ENCODE data around the gene FAHD2A.
A peak's percentile ranks its signal among the peaks of the same experiment; 100 is the strongest.

FAHD2A gene

DNA sequence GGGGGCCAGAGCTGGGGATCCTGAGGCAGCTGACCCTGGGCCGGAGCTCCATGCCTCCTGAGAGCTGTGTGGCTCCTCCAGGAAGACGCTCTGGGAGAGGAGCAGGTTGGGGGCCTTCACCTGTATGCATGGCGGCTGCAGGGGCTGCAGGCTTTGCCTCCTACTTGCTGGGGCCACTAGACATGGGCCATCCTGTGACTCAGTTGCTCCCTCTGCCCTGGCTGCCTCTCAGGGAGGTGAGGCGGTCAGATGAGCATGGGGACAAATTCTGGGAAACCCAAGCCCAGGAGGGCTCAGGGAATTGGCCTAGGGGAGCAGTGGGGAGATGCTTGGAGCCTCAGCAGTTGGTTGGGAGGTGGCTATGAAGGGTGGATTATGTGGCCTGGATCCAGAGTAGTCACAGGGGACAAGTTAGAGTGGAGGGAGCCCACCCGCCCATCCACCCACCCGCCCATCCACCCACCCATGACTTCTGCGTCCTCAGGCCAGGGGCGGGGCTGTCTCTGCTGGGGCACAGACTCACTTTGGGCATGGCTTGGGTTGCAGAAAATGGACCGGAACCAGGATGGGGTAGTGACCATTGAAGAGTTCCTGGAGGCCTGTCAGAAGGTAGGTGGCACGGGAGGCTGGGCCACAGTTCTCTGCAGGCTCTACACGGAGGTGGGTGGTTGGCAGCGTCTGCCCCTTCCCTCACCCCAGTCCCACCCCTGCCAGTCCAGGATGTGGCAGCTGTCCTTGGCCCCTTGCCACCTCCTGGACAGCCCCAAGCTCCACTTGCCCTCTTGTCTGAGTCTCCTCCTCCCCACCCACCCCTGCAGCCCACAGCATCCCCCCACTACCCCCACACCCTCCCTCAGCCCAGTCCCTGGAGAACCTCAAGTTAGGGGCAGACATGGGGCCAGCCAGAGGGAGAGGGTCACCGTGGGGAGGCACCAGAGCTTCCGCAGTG, 19.5 kb upstream of the FAHD2A start:
- no peak overlapping the region for H3K27ac ChIP-seq (ENCODE audit: low read depth, low read length)

DNA sequence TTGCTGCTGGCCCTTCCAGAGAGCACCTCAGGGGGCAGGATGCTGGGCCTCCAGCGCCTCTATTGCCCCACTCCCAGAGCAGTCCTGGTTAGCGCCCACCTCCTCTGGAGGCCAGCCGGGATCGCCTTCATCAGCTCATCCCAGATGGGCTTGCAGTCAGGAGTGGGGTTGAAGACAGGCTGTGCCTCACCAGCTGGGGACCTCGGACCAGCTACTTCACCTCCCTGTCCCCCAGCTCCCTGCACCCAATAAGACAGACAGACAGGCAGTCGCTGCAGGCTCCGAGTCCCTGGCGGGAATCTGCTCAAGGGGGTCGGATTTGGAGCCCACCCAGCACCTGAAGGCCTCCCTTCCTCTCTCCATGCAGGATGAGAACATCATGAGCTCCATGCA, 18.9 kb upstream of the FAHD2A start:
- Histone ChIP-seq H3K9ac (ENCODE audit: low read length in 5 of 5) (no peak overlapping the region), H3K27ac (ENCODE audit: low read depth, low read length) (no peak overlapping the region), H3K9me3 (ENCODE audit: control insufficient read depth in 5 of 5, low read length in 5 of 5) (no peaks in the 10 kb centered on the region), H3K4me1 (ENCODE audit: control insufficient read depth in 5 of 5, insufficient read depth in 5 of 5, low read length in 5 of 5) (peaks cover 0 to 7% (median 6%) of the 10 kb centered on the region in 5 donors), H3K36me3 (ENCODE audit: control insufficient read depth in 5 of 5, insufficient read depth in 5 of 5, low read length in 5 of 5) (no peaks in the 10 kb centered on the region), H3K4me3 (ENCODE audit: low read depth in 1 of 5, low read length in 5 of 5) (no peak overlapping the region), H3K27me3 (ENCODE audit: control insufficient read depth in 5 of 5, insufficient read depth in 4 of 5, low read length in 5 of 5) (peaks cover 0 to 21% (median 12%) of the 10 kb centered on the region in 5 donors)

More for the DNA sequence above, 19.5 kb upstream of the FAHD2A start:
- Histone ChIP-seq H3K9ac (ENCODE audit: low read length in 5 of 5) (no peak overlapping the region), H3K27me3 (ENCODE audit: control insufficient read depth in 5 of 5, insufficient read depth in 4 of 5, low read length in 5 of 5) (peaks cover 0 to 18% (median 12%) of the 10 kb centered on the region in 5 donors), H3K9me3 (ENCODE audit: control insufficient read depth in 5 of 5, low read length in 5 of 5) (no peaks in the 10 kb centered on the region), H3K4me1 (ENCODE audit: control insufficient read depth in 5 of 5, insufficient read depth in 5 of 5, low read length in 5 of 5) (peaks cover 0 to 7% (median 6%) of the 10 kb centered on the region in 5 donors), H3K36me3 (ENCODE audit: control insufficient read depth in 5 of 5, insufficient read depth in 5 of 5, low read length in 5 of 5) (no peaks in the 10 kb centered on the region), H3K4me3 (ENCODE audit: low read depth in 1 of 5, low read length in 5 of 5) (no peak overlapping the region)

GRCh38 chr2:95384854-95385569, 17.5 kb upstream of the FAHD2A start:
- Histone ChIP-seq H3K4me1 (ENCODE audit: control insufficient read depth in 5 of 5, insufficient read depth in 5 of 5, low read length in 5 of 5) (peaks cover 0 to 17% (median 15%) of the 10 kb centered on the region in 5 donors), H3K36me3 (ENCODE audit: control insufficient read depth in 5 of 5, insufficient read depth in 5 of 5, low read length in 5 of 5) (no peaks in the 10 kb centered on the region), H3K4me3 (ENCODE audit: low read depth in 1 of 5, low read length in 5 of 5) (no peak overlapping the region), H3K9ac (ENCODE audit: low read length in 5 of 5) (no peak overlapping the region), H3K27me3 (ENCODE audit: control insufficient read depth in 5 of 5, insufficient read depth in 4 of 5, low read length in 5 of 5) (peaks cover 0 to 21% (median 12%) of the 10 kb centered on the region in 5 donors), H3K9me3 (ENCODE audit: control insufficient read depth in 5 of 5, low read length in 5 of 5) (no peaks in the 10 kb centered on the region), H3K27ac (ENCODE audit: low read depth, low read length) (no peak overlapping the region)

GRCh38 chr2:95385570-95385984, 16.9 kb upstream of the FAHD2A start:
- no peaks in the 10 kb centered on the region for H3K9me3 ChIP-seq (ENCODE audit: control insufficient read depth in 5 of 5, low read length in 5 of 5)
- H3K4me1 ChIP-seq (ENCODE audit: control insufficient read depth in 5 of 5, insufficient read depth in 5 of 5, low read length in 5 of 5): peaks cover 0 to 17% (median 15%) of the 10 kb centered on the region in 5 donors
- H3K27me3 ChIP-seq (ENCODE audit: control insufficient read depth in 5 of 5, insufficient read depth in 4 of 5, low read length in 5 of 5): peaks cover 0 to 21% (median 12%) of the 10 kb centered on the region in 5 donors
- no peak overlapping the region for H3K9ac ChIP-seq (ENCODE audit: low read length in 5 of 5)
- no peak overlapping the region for H3K4me3 ChIP-seq (ENCODE audit: low read depth in 1 of 5, low read length in 5 of 5)
- no peaks in the 10 kb centered on the region for H3K36me3 ChIP-seq (ENCODE audit: control insufficient read depth in 5 of 5, insufficient read depth in 5 of 5, low read length in 5 of 5)
- H3K27ac ChIP-seq (ENCODE audit: low read depth, low read length): no peak overlapping the region

GRCh38 chr2:95386031-95386430, 16.5 kb upstream of the FAHD2A start:
- Histone ChIP-seq H3K27me3 (ENCODE audit: control insufficient read depth in 5 of 5, insufficient read depth in 4 of 5, low read length in 5 of 5) (peaks cover 0 to 21% (median 12%) of the 10 kb centered on the region in 5 donors), H3K27ac (ENCODE audit: low read depth, low read length) (no peak overlapping the region), H3K9me3 (ENCODE audit: control insufficient read depth in 5 of 5, low read length in 5 of 5) (no peaks in the 10 kb centered on the region), H3K4me1 (ENCODE audit: control insufficient read depth in 5 of 5, insufficient read depth in 5 of 5, low read length in 5 of 5) (peaks cover 0 to 17% (median 15%) of the 10 kb centered on the region in 5 donors), H3K4me3 (ENCODE audit: low read depth in 1 of 5, low read length in 5 of 5) (no peak overlapping the region), H3K9ac (ENCODE audit: low read length in 5 of 5) (no peak overlapping the region), H3K36me3 (ENCODE audit: control insufficient read depth in 5 of 5, insufficient read depth in 5 of 5, low read length in 5 of 5) (no peaks in the 10 kb centered on the region)

DNA sequence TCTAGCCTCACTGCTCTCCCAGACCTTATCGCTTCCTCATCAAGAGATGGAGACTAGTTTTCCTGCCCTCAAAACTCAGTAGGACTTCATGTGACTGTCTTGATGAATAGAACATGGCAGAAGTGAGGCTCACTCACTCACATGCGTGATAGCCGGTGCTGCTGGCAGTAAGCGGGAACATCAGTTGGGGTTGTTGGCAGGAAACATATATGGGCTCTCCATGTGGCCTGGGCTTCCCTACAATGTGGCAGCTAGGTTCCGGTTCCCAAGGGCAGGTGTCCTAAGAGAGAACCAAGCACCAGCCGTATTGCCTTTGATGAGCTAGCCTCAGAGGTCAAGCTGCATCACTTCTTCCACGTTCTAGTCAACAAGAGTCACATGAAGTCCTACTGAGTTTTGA, 15.2 kb upstream of the FAHD2A start:
- Histone ChIP-seq H3K9me3 (ENCODE audit: control insufficient read depth in 5 of 5, low read length in 5 of 5) (no peaks in the 10 kb centered on the region), H3K4me1 (ENCODE audit: control insufficient read depth in 5 of 5, insufficient read depth in 5 of 5, low read length in 5 of 5) (peaks cover 0 to 23% (median 17%) of the 10 kb centered on the region in 5 donors), H3K9ac (ENCODE audit: low read length in 5 of 5) (no peak overlapping the region), H3K36me3 (ENCODE audit: control insufficient read depth in 5 of 5, insufficient read depth in 5 of 5, low read length in 5 of 5) (no peaks in the 10 kb centered on the region), H3K27me3 (ENCODE audit: control insufficient read depth in 5 of 5, insufficient read depth in 4 of 5, low read length in 5 of 5) (peaks cover 0 to 21% (median 12%) of the 10 kb centered on the region in 5 donors), H3K27ac (ENCODE audit: low read depth, low read length) (no peak overlapping the region), H3K4me3 (ENCODE audit: low read depth in 1 of 5, low read length in 5 of 5) (no peak overlapping the region)

DNA sequence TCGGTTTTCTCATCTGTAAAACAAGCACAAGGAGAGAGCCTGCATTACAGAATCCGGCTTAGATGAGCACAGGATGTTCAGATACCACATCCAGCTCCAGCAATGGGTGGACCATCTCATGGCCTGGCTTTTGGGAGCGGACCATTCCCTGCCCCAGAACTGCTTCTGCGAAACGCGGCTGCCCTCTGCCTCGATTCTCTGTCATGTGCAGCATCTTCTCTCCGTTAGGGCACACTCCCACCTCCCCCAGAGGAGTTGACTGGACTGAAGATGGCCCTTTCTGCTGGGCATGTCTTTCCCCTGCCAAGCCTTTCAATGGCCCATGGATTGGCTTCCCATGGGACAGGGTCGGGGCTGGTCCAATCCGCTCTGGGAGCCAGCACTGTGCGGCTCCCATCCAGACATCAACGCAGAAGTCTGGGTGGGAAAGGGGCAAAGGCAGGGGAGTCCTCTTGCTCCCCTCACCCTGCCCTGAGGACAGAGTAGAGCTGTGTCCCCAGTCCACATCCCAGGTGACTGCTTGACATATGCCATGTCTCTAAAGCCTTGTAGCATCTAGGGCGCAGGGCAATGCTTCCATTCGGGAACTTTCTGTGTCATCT, 14.3 kb upstream of the FAHD2A start:
- no peak overlapping the region for H3K27ac ChIP-seq (ENCODE audit: low read depth, low read length)
- H3K9ac ChIP-seq (ENCODE audit: low read length in 5 of 5): no peak overlapping the region
- no peaks in the 10 kb centered on the region for H3K36me3 ChIP-seq (ENCODE audit: control insufficient read depth in 5 of 5, insufficient read depth in 5 of 5, low read length in 5 of 5)
- no peaks in the 10 kb centered on the region for H3K9me3 ChIP-seq (ENCODE audit: control insufficient read depth in 5 of 5, low read length in 5 of 5)
- H3K4me3 ChIP-seq (ENCODE audit: low read depth in 1 of 5, low read length in 5 of 5): no peak overlapping the region
- H3K27me3 ChIP-seq (ENCODE audit: control insufficient read depth in 5 of 5, insufficient read depth in 4 of 5, low read length in 5 of 5): peaks cover 0 to 21% (median 12%) of the 10 kb centered on the region in 5 donors
- H3K4me1 ChIP-seq (ENCODE audit: control insufficient read depth in 5 of 5, insufficient read depth in 5 of 5, low read length in 5 of 5): peaks cover 0 to 24% (median 17%) of the 10 kb centered on the region in 5 donors

- H3K4me3 ChIP-seq (ENCODE audit: low read depth in 1 of 5, low read length in 5 of 5): peak overlapping the region in 2 of 5 donors; percentile 47 to 60
- H3K9me3 ChIP-seq (ENCODE audit: control insufficient read depth in 5 of 5, low read length in 5 of 5): no peaks in the 10 kb centered on the region
- H3K4me1 ChIP-seq (ENCODE audit: control insufficient read depth in 5 of 5, insufficient read depth in 5 of 5, low read length in 5 of 5): peaks cover 0 to 24% (median 17%) of the 10 kb centered on the region in 5 donors
- no peaks in the 10 kb centered on the region for H3K36me3 ChIP-seq (ENCODE audit: control insufficient read depth in 5 of 5, insufficient read depth in 5 of 5, low read length in 5 of 5)
- peak overlapping the region in 1 of 5 donors; percentile 65 for H3K9ac ChIP-seq (ENCODE audit: low read length in 5 of 5)
- peaks cover 0 to 18% (median 10%) of the 10 kb centered on the region in 5 donors for H3K27me3 ChIP-seq (ENCODE audit: control insufficient read depth in 5 of 5, insufficient read depth in 4 of 5, low read length in 5 of 5)
- H3K27ac ChIP-seq (ENCODE audit: low read depth, low read length): no peak overlapping the region
Measured at GRCh38 chr2:95388856-95389244, 13.7 kb upstream of the FAHD2A start.

DNA sequence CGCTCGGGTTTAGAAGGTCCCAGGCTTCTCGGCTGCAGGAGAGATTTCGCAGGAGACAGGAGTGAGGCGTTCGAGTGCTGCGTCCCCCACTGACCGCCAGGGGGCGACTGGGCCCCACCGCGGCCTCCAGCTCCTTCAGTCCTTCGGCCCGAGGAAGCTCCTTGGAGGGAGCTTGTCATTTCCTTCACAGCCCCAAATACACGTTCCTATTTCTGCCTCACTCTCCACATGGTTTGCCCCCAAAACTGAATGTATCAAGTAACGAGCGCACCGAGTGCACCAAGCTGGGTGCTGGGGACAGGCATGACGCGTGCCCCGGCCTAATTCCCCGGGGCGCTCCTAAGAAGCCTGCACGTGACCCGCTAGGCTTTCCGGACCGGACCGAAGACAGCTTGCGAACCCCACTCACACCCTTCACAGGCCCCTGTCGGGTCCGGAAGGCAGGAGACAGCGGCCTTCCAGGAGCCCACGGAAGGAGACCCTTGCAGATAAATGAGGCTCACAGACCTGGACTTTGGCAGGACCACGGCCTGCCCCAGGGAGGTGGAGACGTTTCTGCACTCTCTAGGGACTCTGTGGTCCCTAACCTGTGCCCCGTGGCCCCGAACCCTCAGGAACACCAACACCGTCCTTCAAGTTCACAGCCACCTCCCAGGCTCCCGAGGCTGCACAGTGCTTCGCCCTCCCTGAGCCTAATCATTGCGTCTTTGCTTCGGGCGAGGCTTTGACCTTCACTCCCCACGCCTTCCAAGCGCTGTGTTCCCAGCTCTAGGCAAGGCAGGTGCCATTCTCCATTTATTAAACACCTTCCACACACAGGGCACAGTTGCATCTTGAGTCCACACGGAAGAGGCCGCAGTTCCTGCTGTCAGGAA, 13.0 kb upstream of the FAHD2A start:
- no peaks in the 10 kb centered on the region for H3K9me3 ChIP-seq (ENCODE audit: control insufficient read depth in 5 of 5, low read length in 5 of 5)
- peaks cover 0 to 17% (median 7%) of the 10 kb centered on the region in 5 donors for H3K27me3 ChIP-seq (ENCODE audit: control insufficient read depth in 5 of 5, insufficient read depth in 4 of 5, low read length in 5 of 5)
- no peak overlapping the region for H3K27ac ChIP-seq (ENCODE audit: low read depth, low read length)
- H3K4me1 ChIP-seq (ENCODE audit: control insufficient read depth in 5 of 5, insufficient read depth in 5 of 5, low read length in 5 of 5): peaks cover 0 to 22% (median 13%) of the 10 kb centered on the region in 5 donors
- H3K36me3 ChIP-seq (ENCODE audit: control insufficient read depth in 5 of 5, insufficient read depth in 5 of 5, low read length in 5 of 5): no peaks in the 10 kb centered on the region
- H3K9ac ChIP-seq (ENCODE audit: low read length in 5 of 5): peak overlapping the region in 1 of 5 donors; percentile 65
- H3K4me3 ChIP-seq (ENCODE audit: low read depth in 1 of 5, low read length in 5 of 5): peak overlapping the region in 4 of 5 donors; percentile 44 to 60 (median 52)

All from subcutaneous abdominal adipose tissue (tissue), 5 donors.